ENCODE data around the gene MRPS35. TPM values are rescaled to one million over a fixed set of nuclear protein-coding genes. Genes with fewer than 3 reads are reported as not detected.

Gene MRPS35
- total RNA-seq (2021), result 42.7 to 43.5 TPM (median 43.0 TPM) in 3 replicates
- Bru-seq, nascent RNA, result percentile 79 among the genes with signal in this experiment
- long read RNA-seq, experiment 1, transcript MRPS35-201 (8 exons, 1,888 nt), result major isoform, 245 of 264 reads
- long read RNA-seq, experiment 1, partial matches to known transcripts, result 7 of 264 reads
- long read RNA-seq, experiment 1, other reads (novel, unspliced or antisense), result 9 of 264 reads
- long read RNA-seq, experiment 2, transcript MRPS35-201 (8 exons, 1,888 nt), result major isoform, 69 of 102 reads
- long read RNA-seq, experiment 2, partial matches to known transcripts, result 24 of 102 reads
- long read RNA-seq, experiment 2, other reads (novel, unspliced or antisense), result 8 of 102 reads
- long read RNA-seq, experiment 3, transcript MRPS35-201 (8 exons, 1,888 nt), result major isoform, 284 of 298 reads
- long read RNA-seq, experiment 3, partial matches to known transcripts, result 4 of 298 reads
- long read RNA-seq, experiment 3, other reads (novel, unspliced or antisense), result 7 of 298 reads

- H3K36me3 Mint-ChIP-seq, result peaks cover 11% of the 10 kb centered on the region
- peak within 1 kb of the TSS; percentile 94 for H3K27ac Mint-ChIP-seq
- ChIA-PET POLR2A (interaction anchor here (1.0 kb wide), 1 partner anchor 11 kb away, joined by 3 read pairs; no protein-coding TSS in a partner anchor), CTCF (interaction anchor here (0.9 to 1.4 kb wide), 2 partner anchors 230 to 274 kb away, joined by 3 read pairs; no protein-coding TSS in a partner anchor)
- peak within 1 kb of the TSS; percentile 96 for H3K4me3 Mint-ChIP-seq
- ATAC-seq, result peak; percentile 94
- DNase-seq (ENCODE audit: low spot score), result peak; percentile 77
- H3K27me3 Mint-ChIP-seq (ENCODE audit: low read depth), result peaks cover 9% of the 10 kb centered on the region
- no peaks in the 10 kb centered on the region for H3K9me3 Mint-ChIP-seq
- H3K4me1 Mint-ChIP-seq, result peaks cover 17% of the 10 kb centered on the region
- TF ChIP-seq TEAD1 (CRISPR knock-in tag; IDR thresholded peaks at IDR 0.05) (peak; percentile 97), MYBL2 (CRISPR knock-in tag; IDR thresholded peaks at IDR 0.05) (peak; percentile 91), FOXP1 (CRISPR knock-in tag; IDR thresholded peaks at IDR 0.05; ENCODE audit: borderline replicate concordance) (peak; percentile 91), SP1 (CRISPR knock-in tag; conservative IDR thresholded peaks at IDR 0.05) (peak; percentile 77), ESRRA (CRISPR knock-in tag; IDR thresholded peaks at IDR 0.05; ENCODE audit: borderline replicate concordance) (peak; percentile 56; the same call in 1 of the 2 replicates), NFE2L1 (CRISPR knock-in tag; IDR thresholded peaks at IDR 0.05) (peak; percentile 71; the same call in 1 of the 2 replicates), GABPB1 (CRISPR knock-in tag; IDR thresholded peaks at IDR 0.05) (peak; percentile 66), CREM (CRISPR knock-in tag; IDR thresholded peaks at IDR 0.05) (peak; percentile 69), USF1 (CRISPR knock-in tag; IDR thresholded peaks at IDR 0.05) (peak; percentile 45), ZNF138 (CRISPR knock-in tag; conservative IDR thresholded peaks at IDR 0.05) (no peak), SMAD3 (CRISPR knock-in tag; IDR thresholded peaks at IDR 0.05; ENCODE audit: borderline replicate concordance) (peak; percentile 88)
- TF ChIP-seq, protein P1, sequence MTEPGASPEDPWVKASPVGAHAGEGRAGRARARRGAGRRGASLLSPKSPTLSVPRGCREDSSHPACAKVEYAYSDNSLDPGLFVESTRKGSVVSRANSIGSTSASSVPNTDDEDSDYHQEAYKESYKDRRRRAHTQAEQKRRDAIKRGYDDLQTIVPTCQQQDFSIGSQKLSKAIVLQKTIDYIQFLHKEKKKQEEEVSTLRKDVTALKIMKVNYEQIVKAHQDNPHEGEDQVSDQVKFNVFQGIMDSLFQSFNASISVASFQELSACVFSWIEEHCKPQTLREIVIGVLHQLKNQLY (CRISPR knock-in tag; IDR thresholded peaks at IDR 0.05), result 0 out of 2 replicates have a peak, but pooled peaks have one; percentile 57
- TF ChIP-seq, protein P2, sequence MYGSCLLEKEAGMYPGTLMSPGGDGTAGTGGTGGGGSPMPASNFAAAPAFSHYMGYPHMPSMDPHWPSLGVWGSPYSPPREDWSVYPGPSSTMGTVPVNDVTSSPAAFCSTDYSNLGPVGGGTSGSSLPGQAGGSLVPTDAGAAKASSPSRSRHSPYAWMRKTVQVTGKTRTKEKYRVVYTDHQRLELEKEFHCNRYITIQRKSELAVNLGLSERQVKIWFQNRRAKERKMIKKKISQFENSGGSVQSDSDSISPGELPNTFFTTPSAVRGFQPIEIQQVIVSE (CRISPR knock-in tag; IDR thresholded peaks at IDR 0.05; ENCODE audit: borderline replicate concordance), result no peak
- TF ChIP-seq, protein P3, sequence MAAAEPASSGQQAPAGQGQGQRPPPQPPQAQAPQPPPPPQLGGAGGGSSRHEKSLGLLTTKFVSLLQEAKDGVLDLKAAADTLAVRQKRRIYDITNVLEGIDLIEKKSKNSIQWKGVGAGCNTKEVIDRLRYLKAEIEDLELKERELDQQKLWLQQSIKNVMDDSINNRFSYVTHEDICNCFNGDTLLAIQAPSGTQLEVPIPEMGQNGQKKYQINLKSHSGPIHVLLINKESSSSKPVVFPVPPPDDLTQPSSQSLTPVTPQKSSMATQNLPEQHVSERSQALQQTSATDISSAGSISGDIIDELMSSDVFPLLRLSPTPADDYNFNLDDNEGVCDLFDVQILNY (CRISPR knock-in tag; IDR thresholded peaks at IDR 0.05), result peak; percentile 91
- TF ChIP-seq, protein P4, sequence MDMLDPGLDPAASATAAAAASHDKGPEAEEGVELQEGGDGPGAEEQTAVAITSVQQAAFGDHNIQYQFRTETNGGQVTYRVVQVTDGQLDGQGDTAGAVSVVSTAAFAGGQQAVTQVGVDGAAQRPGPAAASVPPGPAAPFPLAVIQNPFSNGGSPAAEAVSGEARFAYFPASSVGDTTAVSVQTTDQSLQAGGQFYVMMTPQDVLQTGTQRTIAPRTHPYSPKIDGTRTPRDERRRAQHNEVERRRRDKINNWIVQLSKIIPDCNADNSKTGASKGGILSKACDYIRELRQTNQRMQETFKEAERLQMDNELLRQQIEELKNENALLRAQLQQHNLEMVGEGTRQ (CRISPR knock-in tag; IDR thresholded peaks at IDR 0.05), result 0 out of 2 replicates have a peak, but pooled peaks have one; percentile 24
- TF ChIP-seq, protein P5, sequence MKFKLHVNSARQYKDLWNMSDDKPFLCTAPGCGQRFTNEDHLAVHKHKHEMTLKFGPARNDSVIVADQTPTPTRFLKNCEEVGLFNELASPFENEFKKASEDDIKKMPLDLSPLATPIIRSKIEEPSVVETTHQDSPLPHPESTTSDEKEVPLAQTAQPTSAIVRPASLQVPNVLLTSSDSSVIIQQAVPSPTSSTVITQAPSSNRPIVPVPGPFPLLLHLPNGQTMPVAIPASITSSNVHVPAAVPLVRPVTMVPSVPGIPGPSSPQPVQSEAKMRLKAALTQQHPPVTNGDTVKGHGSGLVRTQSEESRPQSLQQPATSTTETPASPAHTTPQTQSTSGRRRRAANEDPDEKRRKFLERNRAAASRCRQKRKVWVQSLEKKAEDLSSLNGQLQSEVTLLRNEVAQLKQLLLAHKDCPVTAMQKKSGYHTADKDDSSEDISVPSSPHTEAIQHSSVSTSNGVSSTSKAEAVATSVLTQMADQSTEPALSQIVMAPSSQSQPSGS (CRISPR knock-in tag; IDR thresholded peaks at IDR 0.05; ENCODE audit: borderline replicate concordance, low read depth), result peak; percentile 67; the same call in 1 of the 2 replicates
- TF ChIP-seq, protein P6, sequence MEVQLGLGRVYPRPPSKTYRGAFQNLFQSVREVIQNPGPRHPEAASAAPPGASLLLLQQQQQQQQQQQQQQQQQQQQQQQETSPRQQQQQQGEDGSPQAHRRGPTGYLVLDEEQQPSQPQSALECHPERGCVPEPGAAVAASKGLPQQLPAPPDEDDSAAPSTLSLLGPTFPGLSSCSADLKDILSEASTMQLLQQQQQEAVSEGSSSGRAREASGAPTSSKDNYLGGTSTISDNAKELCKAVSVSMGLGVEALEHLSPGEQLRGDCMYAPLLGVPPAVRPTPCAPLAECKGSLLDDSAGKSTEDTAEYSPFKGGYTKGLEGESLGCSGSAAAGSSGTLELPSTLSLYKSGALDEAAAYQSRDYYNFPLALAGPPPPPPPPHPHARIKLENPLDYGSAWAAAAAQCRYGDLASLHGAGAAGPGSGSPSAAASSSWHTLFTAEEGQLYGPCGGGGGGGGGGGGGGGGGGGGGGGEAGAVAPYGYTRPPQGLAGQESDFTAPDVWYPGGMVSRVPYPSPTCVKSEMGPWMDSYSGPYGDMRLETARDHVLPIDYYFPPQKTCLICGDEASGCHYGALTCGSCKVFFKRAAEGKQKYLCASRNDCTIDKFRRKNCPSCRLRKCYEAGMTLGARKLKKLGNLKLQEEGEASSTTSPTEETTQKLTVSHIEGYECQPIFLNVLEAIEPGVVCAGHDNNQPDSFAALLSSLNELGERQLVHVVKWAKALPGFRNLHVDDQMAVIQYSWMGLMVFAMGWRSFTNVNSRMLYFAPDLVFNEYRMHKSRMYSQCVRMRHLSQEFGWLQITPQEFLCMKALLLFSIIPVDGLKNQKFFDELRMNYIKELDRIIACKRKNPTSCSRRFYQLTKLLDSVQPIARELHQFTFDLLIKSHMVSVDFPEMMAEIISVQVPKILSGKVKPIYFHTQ (CRISPR knock-in tag; IDR thresholded peaks at IDR 0.05), result 0 out of 2 replicates have a peak, but pooled peaks have one; percentile 32
- TF ChIP-seq, protein P7, sequence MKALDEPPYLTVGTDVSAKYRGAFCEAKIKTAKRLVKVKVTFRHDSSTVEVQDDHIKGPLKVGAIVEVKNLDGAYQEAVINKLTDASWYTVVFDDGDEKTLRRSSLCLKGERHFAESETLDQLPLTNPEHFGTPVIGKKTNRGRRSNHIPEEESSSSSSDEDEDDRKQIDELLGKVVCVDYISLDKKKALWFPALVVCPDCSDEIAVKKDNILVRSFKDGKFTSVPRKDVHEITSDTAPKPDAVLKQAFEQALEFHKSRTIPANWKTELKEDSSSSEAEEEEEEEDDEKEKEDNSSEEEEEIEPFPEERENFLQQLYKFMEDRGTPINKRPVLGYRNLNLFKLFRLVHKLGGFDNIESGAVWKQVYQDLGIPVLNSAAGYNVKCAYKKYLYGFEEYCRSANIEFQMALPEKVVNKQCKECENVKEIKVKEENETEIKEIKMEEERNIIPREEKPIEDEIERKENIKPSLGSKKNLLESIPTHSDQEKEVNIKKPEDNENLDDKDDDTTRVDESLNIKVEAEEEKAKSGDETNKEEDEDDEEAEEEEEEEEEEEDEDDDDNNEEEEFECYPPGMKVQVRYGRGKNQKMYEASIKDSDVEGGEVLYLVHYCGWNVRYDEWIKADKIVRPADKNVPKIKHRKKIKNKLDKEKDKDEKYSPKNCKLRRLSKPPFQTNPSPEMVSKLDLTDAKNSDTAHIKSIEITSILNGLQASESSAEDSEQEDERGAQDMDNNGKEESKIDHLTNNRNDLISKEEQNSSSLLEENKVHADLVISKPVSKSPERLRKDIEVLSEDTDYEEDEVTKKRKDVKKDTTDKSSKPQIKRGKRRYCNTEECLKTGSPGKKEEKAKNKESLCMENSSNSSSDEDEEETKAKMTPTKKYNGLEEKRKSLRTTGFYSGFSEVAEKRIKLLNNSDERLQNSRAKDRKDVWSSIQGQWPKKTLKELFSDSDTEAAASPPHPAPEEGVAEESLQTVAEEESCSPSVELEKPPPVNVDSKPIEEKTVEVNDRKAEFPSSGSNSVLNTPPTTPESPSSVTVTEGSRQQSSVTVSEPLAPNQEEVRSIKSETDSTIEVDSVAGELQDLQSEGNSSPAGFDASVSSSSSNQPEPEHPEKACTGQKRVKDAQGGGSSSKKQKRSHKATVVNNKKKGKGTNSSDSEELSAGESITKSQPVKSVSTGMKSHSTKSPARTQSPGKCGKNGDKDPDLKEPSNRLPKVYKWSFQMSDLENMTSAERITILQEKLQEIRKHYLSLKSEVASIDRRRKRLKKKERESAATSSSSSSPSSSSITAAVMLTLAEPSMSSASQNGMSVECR (CRISPR knock-in tag; IDR thresholded peaks at IDR 0.05; ENCODE audit: borderline replicate concordance), result peak; percentile 89; the same call in 1 of the 2 replicates
- TF ChIP-seq, protein P8, sequence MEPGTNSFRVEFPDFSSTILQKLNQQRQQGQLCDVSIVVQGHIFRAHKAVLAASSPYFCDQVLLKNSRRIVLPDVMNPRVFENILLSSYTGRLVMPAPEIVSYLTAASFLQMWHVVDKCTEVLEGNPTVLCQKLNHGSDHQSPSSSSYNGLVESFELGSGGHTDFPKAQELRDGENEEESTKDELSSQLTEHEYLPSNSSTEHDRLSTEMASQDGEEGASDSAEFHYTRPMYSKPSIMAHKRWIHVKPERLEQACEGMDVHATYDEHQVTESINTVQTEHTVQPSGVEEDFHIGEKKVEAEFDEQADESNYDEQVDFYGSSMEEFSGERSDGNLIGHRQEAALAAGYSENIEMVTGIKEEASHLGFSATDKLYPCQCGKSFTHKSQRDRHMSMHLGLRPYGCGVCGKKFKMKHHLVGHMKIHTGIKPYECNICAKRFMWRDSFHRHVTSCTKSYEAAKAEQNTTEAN (CRISPR knock-in tag; IDR thresholded peaks at IDR 0.05), result peak; percentile 23; the same call in 1 of the 2 replicates
Measured at GRCh38 chr12:27710592-27711316, at the start of gene MRPS35. TSS of gene MRPS35 (plus strand) at chr12:27710832. CDS start at chr12:27710844, 12 bp downstream.

All from WTC11 (cell line).